ENCODE measurements around the gene SPATA20. TPM values are rescaled to one million over a fixed set of nuclear protein-coding genes. Genes with fewer than 3 reads are reported as not detected.

Gene SPATA20
- total and polyA plus RNA-seq, 2 of the 8 experiments (the other 6 are each of a cell fraction or from before 2014, with no cell fraction given), result 16.2 to 17.5 TPM

GRCh38 chr17:50538549-50539410 lies 8.2 kb upstream of the SPATA20 start:
- no peaks in the 10 kb centered on the region for H3K9me3 ChIP-seq (ENCODE audit: insufficient read depth in 2 of 2, low read depth in 1 of 2, low read length in 1 of 2)
- H3K18ac ChIP-seq (ENCODE audit: extremely low read depth, low read length), result 0 out of 2 replicates have a peak overlapping the region, but pooled peaks have one; percentile 2
- no peak overlapping the region for H2BK15ac ChIP-seq (ENCODE audit: low read length)
- ChIA-PET CTCF (ENCODE audit: partially characterized antibody) (interaction anchor here (0.6 to 6.0 kb wide), 9 partner anchors 12 to 92 kb away, joined by 3 to 42 read pairs (median 4); no protein-coding TSS in a partner anchor), POLR2A (ENCODE audit: partially characterized antibody) (interaction anchor here (0.6 to 1.1 kb wide), 2 partner anchors 59 to 486 kb away, joined by 3 read pairs; no protein-coding TSS in a partner anchor)
- no peak overlapping the region for H4K5ac ChIP-seq (ENCODE audit: insufficient read length, low read depth, low read length)
- H3K4me2 ChIP-seq (ENCODE audit: insufficient read depth in 1 of 2, low read depth in 2 of 2, low read length in 2 of 2), result no peak overlapping the region
- peaks cover 0 to 1% of the 10 kb centered on the region in 2 experiments for H4K20me1 ChIP-seq (replicated peaks in 1 of 2; ENCODE audit: control insufficient read depth in 1 of 2, insufficient read depth in 2 of 2, low read length in 2 of 2)
- H3K4me1 ChIP-seq (replicated peaks in 1 of 4; ENCODE audit: control insufficient read depth in 3 of 4, insufficient read depth in 4 of 4, low read length in 3 of 4), result peaks cover 2 to 27% (median 17%) of the 10 kb centered on the region in 4 experiments
- H4K8ac ChIP-seq (ENCODE audit: extremely low read depth, insufficient read depth, low read length), result no peak overlapping the region
- H3K9ac ChIP-seq (replicated peaks in 1 of 4; ENCODE audit: extremely low read depth in 1 of 4, low read depth in 3 of 4, low read length in 3 of 4), result no peak overlapping the region
- H3K14ac ChIP-seq (ENCODE audit: insufficient read length), result no peak overlapping the region
- 84% methylated on average over 16 of the region's 20 CpGs; no CpG with 5 or more reads in 1 of the 2 experiments for WGBS, 2 experiments (ENCODE audit: extremely low coverage in 1 of 2, insufficient coverage in 1 of 2, insufficient read length in 1 of 2, insufficient replicate concordance in 2 of 2, low coverage in 1 of 2, low lambda C conversion rate in 2 of 2, missing lambda C conversion rate in 1 of 2)
- no peak for TF ChIP-seq CTCF (IDR thresholded peaks at IDR 0.05; ENCODE audit: control extremely low read depth in 1 of 3, insufficient read depth in 1 of 3, low read depth in 1 of 3, low read length in 3 of 3)
- no peak for TF ChIP-seq POLR2AphosphoS5 (IDR thresholded peaks at IDR 0.05; ENCODE audit: low read depth, low read length)
- H3K79me2 ChIP-seq (ENCODE audit: control insufficient read depth in 1 of 2, insufficient read depth in 2 of 2, low read length in 2 of 2), result 0 out of 4 replicates have a peak, but pooled peaks cover 0 to 2% of the 10 kb centered on the region in 2 experiments
- H2AK5ac ChIP-seq (ENCODE audit: low read depth, low read length), result no peak overlapping the region
- 0 out of 2 replicates have a peak overlapping the region, but pooled peaks have one; percentile 23 for H2BK12ac ChIP-seq (ENCODE audit: low read depth, low read length)
- H2AFZ ChIP-seq (ENCODE audit: low read length), result no peak overlapping the region
- peaks cover 10% of the 10 kb centered on the region for H3K23me2 ChIP-seq (ENCODE audit: low read depth, low read length)
- no peak for FAIRE-seq
- no peak overlapping the region for H3K4ac ChIP-seq (replicated peaks; ENCODE audit: insufficient read length, low read depth, low read length)
- H2BK20ac ChIP-seq (ENCODE audit: low read length), result no peak overlapping the region
- no peak overlapping the region for H3K27ac ChIP-seq (ENCODE audit: low read depth, low read length)
- peaks cover 0 to 12% (median 8%) of the 10 kb centered on the region in 4 experiments; a peak in 4 of 7 replicates for H3K27me3 ChIP-seq (replicated peaks in 1 of 4; ENCODE audit: control insufficient read depth in 3 of 4, extremely low read depth in 1 of 4, insufficient read depth in 3 of 4, low read length in 3 of 4)
- no peak overlapping the region for H3K23ac ChIP-seq (ENCODE audit: insufficient read length)
- no peak for DNase-seq (ENCODE audit: low read depth in 1 of 2, low spot score in 2 of 2)
- H3K56ac ChIP-seq (replicated peaks; ENCODE audit: insufficient read length, low read depth, low read length), result no peak overlapping the region
- H4K91ac ChIP-seq (replicated peaks; ENCODE audit: insufficient read length, low read length), result no peak overlapping the region
- H3K79me1 ChIP-seq (ENCODE audit: low read depth, low read length), result no peaks in the 10 kb centered on the region; the same call in 1 of the 2 replicates
- no peak overlapping the region for H2BK5ac ChIP-seq (ENCODE audit: low read depth, low read length)
- no peak overlapping the region for H2BK120ac ChIP-seq (replicated peaks; ENCODE audit: low read depth, low read length)
- H3K4me3 ChIP-seq (ENCODE audit: extremely low read depth in 1 of 4, insufficient read depth in 2 of 4, low read depth in 3 of 4, low read length in 4 of 4), result no peak overlapping the region
- H3K36me3 ChIP-seq (ENCODE audit: control insufficient read depth in 2 of 4, insufficient read depth in 4 of 4, low read length in 3 of 4), result peaks cover 0 to 3% (median 0%) of the 10 kb centered on the region in 4 experiments; a peak in 1 of 8 replicates
